Measurements from ENCODE around the gene MYOG. TPM values are rescaled to one million over a fixed set of nuclear protein-coding genes. Genes with fewer than 3 reads are reported as not detected.

MYOG gene
- total RNA-seq, 2 donors from 2014 or later, result not detected

- Histone ChIP-seq H3K27me3 (ENCODE audit: control insufficient read depth, insufficient read depth, low read length, poor library complexity, severe bottlenecking) (no peaks in the 10 kb centered on the region), H3K4me1 (ENCODE audit: control insufficient read depth, insufficient read depth, low read length) (peaks cover 11% of the 10 kb centered on the region), H3K9me3 (ENCODE audit: control insufficient read depth, low read length) (no peaks in the 10 kb centered on the region), H3K4me3 (ENCODE audit: low read length) (no peak overlapping the region), H3K9ac (ENCODE audit: extremely low read depth, low read length, poor library complexity, severe bottlenecking) (no peak overlapping the region), H3K36me3 (ENCODE audit: control insufficient read depth, insufficient read depth, low read length) (no peaks in the 10 kb centered on the region), H3K27ac (ENCODE audit: low read depth, low read length) (no peak overlapping the region)
- no peaks in the 10 kb centered on the region for H3K36me3 Mint-ChIP-seq (ENCODE audit: low read depth)
- DNase-seq, result peak; percentile 64
- H3K27me3 Mint-ChIP-seq (ENCODE audit: insufficient read depth), result peaks cover 2% of the 10 kb centered on the region
- peaks cover 2% of the 10 kb centered on the region for H3K9me3 Mint-ChIP-seq
- WGBS, 2 experiments (ENCODE audit: insufficient coverage in 1 of 2, insufficient read length in 1 of 2), result 82 to 100% methylated on average over 3 to 4 of the region's 4 CpGs
- H3K4me1 Mint-ChIP-seq, result peaks cover 16% of the 10 kb centered on the region
- no peak for TF ChIP-seq CTCF (conservative IDR thresholded peaks at IDR 0.05)
- H3K4me3 Mint-ChIP-seq, result no peak overlapping the region
- no peak overlapping the region for H3K27ac Mint-ChIP-seq
Measured at GRCh38 chr1:203036135-203036534, 49.7 kb downstream of the MYOG start.

DNA sequence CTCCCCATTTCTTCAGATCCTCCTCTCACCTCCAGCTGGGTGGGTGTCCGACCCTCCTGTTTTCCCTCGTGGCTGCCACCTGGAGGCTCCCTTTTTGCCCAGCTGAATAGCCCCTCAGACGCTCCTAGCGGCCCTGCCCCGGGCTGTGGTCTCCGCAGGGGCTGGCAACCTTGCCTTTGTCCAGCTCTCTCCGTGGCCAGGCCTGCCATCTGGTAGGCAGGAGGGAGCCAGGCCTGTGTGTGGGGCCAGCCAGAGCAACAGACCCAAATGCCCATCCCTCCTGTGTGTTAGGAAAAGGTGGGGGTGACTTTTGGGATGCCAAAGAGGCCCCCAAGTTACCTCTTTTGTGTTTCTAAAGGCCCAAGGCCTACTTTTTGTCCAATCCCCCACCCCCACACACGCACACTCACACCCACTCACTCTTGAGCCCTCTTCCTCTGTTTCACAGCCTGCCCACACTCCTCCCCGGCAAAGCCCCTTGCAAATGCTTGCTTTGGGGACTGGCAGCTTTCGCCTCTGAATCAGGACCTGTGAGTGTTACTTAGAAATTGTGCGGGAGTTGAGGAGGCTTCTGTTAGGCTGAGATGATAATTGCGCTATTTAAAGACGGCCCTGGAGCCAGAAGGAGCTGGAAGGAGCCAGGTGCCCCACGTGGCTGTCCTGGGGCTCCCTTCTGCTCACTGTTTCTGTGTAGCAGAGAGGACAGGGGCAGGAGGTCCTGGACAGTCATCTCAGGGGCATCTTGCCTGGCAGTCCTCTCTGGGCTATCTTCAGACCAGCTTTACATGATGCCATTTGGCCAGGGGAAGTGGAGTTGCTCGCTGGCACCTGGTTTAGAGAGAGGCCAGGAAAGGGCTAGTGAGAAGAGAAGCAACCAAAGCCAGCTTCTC lies 50.5 kb downstream of the MYOG start:
- peaks cover 8% of the 10 kb centered on the region for H3K4me1 Mint-ChIP-seq
- WGBS, 2 experiments (ENCODE audit: insufficient coverage in 1 of 2, insufficient read length in 1 of 2), result 80 to 84% methylated on average over 9 to 15 of the region's 15 CpGs
- H3K9me3 Mint-ChIP-seq, result peaks cover 2% of the 10 kb centered on the region
- no peak overlapping the region for H3K27ac ChIP-seq (ENCODE audit: low read depth, low read length)
- DNase-seq, result peak; percentile 49
- H3K36me3 Mint-ChIP-seq (ENCODE audit: low read depth), result no peaks in the 10 kb centered on the region
- H3K27me3 ChIP-seq (ENCODE audit: control insufficient read depth, insufficient read depth, low read length, poor library complexity, severe bottlenecking), result no peaks in the 10 kb centered on the region
- no peak overlapping the region for H3K9ac ChIP-seq (ENCODE audit: extremely low read depth, low read length, poor library complexity, severe bottlenecking)
- no peak overlapping the region for H3K4me3 ChIP-seq (ENCODE audit: low read length)
- peaks cover 9% of the 10 kb centered on the region for H3K4me1 ChIP-seq (ENCODE audit: control insufficient read depth, insufficient read depth, low read length)
- peaks cover 4% of the 10 kb centered on the region for H3K27me3 Mint-ChIP-seq (ENCODE audit: insufficient read depth)
- H3K9me3 ChIP-seq (ENCODE audit: control insufficient read depth, low read length), result no peaks in the 10 kb centered on the region
- no peak overlapping the region for H3K4me3 Mint-ChIP-seq
- no peak overlapping the region for H3K27ac Mint-ChIP-seq
- no peaks in the 10 kb centered on the region for H3K36me3 ChIP-seq (ENCODE audit: control insufficient read depth, insufficient read depth, low read length)
- TF ChIP-seq CTCF (conservative IDR thresholded peaks at IDR 0.05), result no peak

DNA sequence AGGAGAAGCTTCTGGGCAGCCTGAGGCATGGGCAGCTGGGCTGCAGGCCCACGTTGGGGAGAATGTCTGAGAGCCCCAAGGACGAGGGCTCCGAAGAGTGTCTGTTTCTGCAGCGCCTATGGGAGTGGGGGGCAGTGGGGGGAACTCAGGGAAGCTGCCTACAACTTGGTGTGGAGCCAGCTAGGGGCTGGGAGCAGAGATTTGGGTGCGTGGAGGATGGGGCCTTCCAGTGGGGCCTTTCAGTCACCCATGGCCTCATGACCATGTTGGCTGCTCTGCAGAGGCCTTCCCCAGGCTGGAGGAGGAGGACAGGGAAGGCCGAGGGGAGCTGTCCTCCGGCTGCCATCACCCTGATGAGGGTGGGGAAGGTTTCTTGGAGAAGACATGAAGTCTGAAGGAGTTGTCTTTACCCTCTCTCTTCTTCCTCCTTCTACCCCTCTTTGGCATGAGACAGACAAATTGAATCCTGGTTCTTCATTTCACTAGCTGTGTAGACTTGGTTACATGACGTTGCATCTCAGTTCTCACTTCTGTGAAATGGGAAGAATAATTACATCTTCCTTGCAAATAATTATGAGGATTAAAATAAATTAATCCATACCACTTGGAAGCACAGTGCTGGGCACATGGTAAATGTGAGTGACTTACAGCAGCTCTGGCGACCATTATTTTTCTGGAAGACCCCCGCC lies 51.2 kb downstream of the MYOG start:
- Histone ChIP-seq H3K9ac (ENCODE audit: extremely low read depth, low read length, poor library complexity, severe bottlenecking) (no peak overlapping the region), H3K4me3 (ENCODE audit: low read length) (no peak overlapping the region), H3K27me3 (ENCODE audit: control insufficient read depth, insufficient read depth, low read length, poor library complexity, severe bottlenecking) (no peaks in the 10 kb centered on the region), H3K36me3 (ENCODE audit: control insufficient read depth, insufficient read depth, low read length) (no peaks in the 10 kb centered on the region), H3K9me3 (ENCODE audit: control insufficient read depth, low read length) (no peaks in the 10 kb centered on the region), H3K4me1 (ENCODE audit: control insufficient read depth, insufficient read depth, low read length) (peaks cover 1% of the 10 kb centered on the region), H3K27ac (ENCODE audit: low read depth, low read length) (no peak overlapping the region)
- Mint-ChIP-seq H3K27me3 (ENCODE audit: insufficient read depth) (peaks cover 9% of the 10 kb centered on the region), H3K9me3 (peaks cover 2% of the 10 kb centered on the region), H3K36me3 (ENCODE audit: low read depth) (no peaks in the 10 kb centered on the region), H3K4me1 (peaks cover 2% of the 10 kb centered on the region), H3K27ac (no peak overlapping the region), H3K4me3 (no peak overlapping the region)
- WGBS, 2 experiments (ENCODE audit: insufficient coverage in 1 of 2, insufficient read length in 1 of 2), result 84 to 88% methylated on average over 2 to 9 of the region's 10 CpGs
- no peak for TF ChIP-seq CTCF (conservative IDR thresholded peaks at IDR 0.05)
- DNase-seq, result peak; percentile 20

All from endodermal cell (in vitro differentiated cells).